HG03108 (cell line): ENCODE measurements around the gene MRRF.
"Not testable (repeated sequence)": the region's sequence is repeated elsewhere in the genome, so short reads cannot be mapped to it uniquely, and the experiment has no call there.

ENCODE experiments used
- ATAC-seq: cut with Tn5 transposase; IDR thresholded peaks from one replicate; pipeline ENCODE4 v1.9.1; 2021; ENCODE audit warnings: moderate library complexity; ENCODE audit not compliant: unreplicated experiment

Gene MRRF

DNA sequence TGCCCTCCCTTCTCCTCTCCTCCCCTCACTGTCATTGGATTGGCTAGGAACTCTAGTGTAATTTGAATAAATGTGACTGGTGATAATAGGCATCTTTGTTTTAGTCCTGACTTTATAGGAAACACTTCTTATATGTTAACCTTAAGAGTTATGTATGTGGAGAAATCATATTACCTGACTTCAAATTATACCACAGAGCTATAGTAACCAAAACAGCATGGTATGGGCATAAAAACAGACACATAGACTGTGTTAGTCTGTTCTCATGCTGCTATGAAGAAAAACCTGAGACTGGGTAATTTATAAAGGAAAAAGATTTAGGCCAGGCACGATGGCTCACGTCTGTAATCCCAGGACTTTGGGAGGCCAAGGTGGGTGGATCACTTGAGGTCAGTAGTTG is 9.4 kb downstream of the MRRF start:
- no peak for ATAC-seq

DNA sequence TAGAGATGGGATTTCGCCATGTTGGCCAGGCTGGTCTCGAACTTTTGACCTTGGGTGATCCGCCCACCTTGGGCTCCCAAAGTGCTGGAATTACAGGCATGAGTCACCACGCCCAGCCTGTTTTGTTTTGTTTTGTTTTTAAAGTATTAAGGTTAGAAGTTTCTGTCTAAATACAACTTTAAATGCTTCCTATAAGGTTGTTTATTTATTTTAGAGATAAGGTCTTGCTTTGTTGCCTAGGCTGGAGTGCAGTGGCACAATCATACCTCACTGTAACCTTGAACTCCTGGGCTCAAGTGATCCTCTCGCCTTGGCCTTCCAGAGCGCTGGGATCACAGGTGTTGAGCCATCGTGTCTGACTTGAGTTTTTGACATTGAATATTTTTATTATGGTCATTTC is 11.4 kb downstream of the MRRF start:
- no peak for ATAC-seq

DNA sequence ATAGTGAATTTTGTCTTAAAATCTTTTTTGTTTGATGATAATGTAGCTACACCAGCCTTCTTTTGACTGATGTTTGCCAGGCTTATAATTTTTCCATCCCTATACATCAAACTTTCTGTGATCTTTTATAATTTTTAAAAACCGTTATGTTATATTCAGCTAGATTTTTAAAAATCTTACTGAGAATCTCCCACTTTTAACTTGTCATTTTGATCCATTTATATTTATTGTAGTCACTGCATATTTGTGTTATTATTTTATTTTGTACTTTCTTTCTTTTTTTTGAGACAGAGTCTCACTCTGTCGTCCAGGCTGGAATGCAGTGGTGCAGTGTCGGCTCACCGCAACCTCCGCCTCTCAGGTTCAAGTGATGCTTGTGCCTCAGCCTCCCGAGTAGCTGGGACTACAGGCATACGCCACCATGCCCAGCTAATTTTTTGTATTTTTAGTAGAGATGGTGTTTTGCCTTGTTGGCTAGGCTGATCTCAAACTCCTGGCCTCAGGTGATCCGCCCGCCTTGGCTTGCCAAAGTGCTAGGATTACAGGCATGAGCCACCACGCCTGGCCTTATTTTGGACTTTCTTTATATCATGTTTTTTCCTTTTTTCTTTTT is 12.7 kb downstream of the MRRF start:
- ATAC-seq: no peak

DNA sequence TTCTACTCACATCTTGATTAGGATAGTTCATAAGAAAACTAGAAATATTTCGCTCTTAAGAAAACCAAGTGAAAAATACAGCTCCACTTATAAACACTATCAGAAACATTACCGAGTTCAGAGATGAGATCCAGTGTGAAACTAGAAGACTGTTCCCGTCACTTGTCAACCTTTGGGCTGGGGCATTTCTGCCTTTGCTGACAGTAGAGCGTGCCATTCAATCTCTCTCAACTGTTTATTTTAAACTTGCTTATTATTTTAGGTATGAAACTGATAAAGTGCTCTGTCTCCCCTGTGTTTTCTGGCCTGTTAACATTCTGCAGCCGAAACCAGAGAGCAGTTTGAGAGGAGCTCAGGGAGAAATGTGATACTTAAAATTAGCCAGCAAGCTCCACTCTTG is 16.7 kb downstream of the MRRF start:
- ATAC-seq: no peak

DNA sequence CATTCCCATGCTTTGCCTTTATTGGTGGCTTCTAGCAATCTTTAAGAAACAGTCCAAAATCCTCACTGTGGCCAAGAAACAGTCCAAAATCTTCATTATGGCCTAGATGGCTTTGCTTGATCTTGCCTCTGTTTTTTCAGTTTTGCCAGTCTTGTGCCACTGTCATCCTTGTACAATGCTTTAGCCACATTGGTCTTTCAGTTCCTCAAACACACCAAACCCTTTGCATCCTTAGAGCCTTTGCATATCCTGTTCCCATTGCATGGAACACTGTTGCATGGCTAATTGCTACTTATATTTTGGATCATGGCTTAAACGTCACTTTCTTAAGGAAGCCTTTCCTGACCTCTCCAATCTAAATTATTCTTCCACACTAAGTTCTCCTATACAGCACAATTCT is 22.1 kb downstream of the MRRF start:
- ATAC-seq: no peak

DNA sequence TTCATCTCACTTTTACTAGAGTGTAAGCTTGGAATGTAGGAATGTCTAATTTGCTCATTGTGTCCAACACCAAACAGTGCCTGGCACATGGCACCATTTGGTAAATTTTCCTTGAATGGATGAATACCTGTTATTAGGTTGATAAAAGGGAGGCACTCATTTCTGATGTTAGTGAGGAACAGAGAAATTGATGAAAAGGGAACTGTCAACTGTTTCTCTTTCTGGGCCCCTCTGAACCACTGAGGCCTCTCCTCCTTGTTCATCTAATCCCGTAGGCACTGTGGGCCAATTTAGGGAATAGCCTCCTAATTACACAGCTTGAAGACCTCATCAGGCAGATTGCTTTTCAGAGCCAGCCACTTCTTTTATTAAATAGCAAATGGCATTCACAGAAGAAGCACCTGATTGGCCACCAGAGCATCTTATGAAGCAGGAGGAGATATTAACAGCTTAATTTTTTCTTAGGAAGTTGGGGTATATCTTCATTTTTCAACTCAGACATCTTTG is 22.6 kb downstream of the MRRF start:
- ATAC-seq: no peak

DNA sequence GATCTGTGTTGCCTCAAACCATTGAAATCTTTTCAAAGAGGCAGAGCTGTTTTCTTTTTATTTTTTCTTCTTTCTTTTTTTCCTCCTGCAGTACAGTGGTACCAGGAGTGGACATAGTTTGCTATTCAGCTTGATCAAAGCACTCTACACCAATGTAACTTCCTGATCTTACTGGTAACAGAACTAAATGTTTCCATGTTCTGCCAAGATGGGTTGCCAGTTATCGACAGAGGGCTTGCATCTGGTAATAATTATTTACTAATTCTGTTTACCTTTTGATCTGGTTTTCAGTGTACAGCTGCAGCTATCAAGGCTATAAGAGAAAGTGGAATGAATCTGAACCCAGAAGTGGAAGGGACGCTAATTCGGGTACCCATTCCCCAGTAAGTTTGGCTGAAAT is 26.8 kb downstream of the MRRF start:
- ATAC-seq: no peak

DNA sequence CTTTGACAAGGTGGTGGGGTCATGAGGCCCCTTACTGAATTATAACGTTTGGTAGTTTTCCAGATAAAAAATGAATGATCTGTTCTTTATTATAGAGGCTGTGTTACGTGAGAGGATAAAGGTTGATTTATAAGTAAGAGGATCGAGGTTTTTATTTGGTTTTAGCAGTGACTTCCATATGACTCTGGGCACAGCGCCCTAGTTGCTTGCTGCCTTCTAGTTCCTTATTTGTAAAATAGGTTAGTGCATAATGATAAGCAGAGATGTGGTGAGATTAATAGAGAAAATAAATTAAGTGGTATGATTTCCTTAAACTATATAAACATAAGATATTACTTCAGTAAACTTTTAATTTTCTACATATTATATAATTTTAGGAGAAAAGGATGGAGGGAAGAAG is 29.8 kb downstream of the MRRF start:
- no peak for ATAC-seq

DNA sequence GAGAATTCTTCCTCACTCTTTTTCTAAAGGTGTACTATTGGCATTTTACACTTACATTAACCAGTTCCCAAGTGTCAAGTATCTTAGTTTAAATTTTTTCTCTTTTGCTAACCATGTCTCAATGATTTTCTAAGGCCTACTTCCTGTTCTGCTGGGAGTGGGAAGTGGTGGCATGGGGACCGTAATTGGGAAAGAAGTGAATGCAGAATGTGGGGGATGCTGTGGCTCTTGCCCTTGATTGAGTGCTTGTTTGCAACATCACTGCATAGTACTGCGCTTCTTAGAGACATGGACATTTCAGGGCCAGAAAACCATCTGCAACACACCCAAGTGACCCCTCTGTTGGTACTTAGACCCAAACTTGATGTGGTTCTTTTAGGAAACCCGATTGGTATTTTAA is 32.8 kb downstream of the MRRF start:
- no peak for ATAC-seq

DNA sequence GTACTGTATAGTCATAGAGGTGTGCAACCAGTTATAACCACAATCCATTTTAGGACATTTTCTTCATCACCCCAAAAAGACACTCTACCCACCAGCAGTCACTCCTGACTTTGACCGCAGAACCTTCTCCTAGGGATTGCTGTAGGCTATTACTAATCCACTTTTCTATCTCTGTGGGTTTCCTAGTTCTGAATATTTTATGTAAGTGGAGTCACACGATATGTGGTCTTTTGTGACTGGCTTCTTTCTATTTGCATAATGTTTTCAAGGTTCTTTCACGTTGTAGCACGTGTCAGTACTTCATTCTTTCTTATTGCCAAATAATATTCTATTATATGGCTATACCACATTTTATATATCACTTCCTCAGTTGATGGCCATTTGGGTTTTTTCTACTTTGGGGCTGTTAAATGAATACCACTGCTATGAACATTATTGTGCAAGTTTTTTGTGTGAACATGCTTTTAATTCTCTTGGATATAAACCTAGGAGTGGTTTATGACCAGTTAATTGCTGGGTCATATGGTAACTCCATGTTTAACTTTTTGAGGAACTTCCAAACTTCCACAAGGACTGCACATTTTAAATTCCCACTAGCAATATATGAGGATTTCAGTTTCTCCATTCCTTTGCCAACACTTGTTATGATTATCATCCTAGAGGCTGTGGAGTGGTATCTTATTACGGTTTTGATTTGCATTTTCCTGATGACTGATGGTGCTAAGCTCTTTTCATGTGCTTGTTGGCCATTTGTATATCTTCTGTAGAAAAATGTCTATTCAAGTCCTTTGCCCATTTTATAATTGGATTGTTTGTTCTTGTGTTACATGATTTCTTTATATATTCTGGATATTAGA is 37.8 kb downstream of the MRRF start:
- no peak for ATAC-seq

DNA sequence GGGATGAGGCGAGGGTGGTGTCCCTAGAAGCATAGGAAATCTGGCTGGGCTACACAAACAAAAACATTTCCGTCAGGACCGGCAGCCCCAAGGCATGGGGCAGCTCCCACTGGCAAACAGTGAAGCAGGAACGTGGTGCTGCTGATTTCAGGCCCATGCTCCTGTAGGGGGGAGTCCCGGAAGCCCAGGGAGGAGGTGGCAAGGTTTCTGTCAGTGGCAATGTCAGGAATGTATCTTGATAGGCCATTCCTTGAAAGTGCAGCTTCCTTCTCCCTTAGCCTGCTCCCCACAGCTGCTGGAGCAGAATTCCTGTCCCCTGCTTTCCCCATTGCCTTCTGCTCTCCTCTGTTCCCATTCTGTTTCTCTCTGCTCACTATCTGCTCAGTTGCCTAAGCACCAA is 42.4 kb downstream of the MRRF start:
- no peak for ATAC-seq

DNA sequence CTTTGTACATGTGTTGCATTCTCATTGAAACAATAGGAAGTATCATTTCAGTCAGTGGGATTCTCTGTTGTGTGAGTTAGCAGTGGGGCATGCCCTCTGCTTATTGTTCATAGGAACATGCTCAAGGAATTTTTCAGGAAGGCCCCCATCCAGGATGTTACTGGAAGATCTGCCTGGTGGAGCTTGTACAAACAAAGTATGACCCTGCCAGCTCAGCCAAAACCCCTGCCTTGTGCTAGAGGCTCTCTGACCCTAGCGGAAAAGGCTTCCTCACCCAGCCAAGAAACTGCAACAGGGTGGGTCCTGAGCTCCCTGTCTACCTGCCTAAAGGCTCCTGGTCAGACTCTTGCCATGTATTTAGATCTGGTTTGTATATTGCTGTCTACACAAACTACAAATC is 43.2 kb downstream of the MRRF start:
- ATAC-seq: no peak

DNA sequence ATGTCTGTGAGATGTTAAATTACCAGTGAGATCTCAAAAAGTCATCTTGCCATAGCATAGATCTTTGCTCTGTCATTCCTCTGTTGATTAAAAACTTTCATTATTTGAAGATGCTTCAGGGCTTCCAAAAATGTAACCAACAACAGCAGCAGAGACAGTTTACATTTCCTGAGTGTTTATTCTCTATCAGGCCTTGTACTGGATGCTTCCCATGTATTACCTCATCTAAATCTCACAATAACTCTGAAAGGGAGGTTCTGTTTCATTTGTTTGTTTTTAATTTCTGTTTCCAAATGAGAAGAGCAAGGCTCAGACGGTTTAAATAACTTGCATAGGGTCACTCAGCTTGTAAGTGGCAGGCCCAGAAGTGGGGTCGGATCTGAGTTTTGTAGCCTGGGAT is 45.2 kb downstream of the MRRF start:
- no peak for ATAC-seq

DNA sequence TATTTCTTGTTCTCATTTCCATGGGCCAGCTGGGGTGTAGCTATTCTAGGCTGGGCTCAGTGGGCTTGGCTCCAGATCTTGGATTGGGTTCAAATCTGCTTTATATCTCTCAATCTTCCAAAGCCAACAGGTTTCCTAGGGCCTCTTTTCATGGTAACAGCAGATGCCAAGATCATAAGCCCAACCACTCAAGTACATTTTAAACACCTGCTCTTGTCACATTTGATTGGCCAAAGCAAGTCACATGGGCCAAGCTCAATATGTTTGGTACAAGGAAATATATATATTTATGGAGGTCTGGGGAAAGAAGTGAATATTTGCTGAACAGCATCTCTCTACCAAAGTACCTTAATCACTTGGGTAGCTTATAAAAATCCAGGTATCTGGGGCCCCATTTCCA is 49.5 kb downstream of the MRRF start:
- ATAC-seq: no peak

DNA sequence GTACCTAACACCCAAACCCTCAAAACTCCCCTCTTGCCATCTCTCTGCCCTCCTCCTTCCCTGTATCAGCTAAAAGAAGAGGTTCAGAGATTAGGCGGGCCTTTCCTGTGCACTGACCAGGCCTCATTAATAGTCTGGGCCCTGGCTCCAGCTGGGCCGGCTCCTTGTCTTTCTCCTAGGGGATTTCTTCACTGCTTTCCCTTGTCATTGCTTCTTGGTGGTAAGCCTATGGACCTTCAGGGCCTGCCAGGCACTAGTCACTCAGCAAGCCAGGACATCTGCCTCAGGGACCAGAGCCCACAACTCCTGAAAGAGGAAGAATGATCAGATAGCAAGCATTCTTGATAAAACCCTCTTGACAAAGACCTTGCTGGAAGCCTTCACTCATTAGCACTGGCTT is 50.9 kb downstream of the MRRF start:
- ATAC-seq: no peak

DNA sequence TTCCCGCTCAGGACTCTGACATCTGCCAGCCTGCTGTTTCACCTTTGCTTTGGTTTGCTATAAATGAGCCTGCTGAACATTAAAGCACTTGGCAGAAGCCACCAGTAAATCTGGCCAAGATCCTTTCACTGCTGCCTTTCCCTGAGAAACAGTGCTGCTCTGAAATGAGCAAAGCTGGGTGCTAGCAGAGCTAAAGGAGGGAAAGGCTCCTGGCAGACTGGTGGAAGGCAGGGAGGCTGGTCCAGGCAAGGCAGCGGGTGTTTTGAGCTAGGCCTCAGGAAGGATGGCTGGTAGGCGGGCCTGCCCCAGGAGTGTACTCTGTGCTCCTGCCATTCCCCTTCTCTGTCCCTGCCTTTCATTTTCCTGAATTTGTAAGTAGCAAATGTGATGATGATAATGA is 53.6 kb downstream of the MRRF start:
- no peak for ATAC-seq

DNA sequence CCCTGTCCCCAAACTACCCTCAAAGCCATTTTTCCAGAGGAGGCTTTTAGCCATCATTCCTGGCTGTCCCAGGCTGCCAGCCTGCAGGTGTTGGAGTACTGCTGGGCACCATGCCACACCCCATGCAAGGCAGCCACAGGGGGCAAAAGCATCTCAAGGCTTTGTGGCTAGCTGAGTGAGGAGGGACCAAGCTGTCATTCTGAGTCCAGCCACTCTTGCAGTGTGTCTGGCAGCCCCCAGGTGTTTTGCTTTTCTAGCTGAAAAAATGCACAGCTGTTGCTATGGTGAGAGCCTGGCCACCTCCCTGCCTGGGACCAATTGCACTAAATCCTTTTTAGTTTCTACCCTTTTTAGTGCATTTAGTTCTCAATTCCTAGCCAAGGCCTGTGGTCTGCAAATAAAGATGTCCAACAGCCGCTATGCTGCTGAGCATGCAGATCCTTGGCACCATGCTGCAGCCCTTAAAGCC is 55.8 kb downstream of the MRRF start:
- no peak for ATAC-seq

DNA sequence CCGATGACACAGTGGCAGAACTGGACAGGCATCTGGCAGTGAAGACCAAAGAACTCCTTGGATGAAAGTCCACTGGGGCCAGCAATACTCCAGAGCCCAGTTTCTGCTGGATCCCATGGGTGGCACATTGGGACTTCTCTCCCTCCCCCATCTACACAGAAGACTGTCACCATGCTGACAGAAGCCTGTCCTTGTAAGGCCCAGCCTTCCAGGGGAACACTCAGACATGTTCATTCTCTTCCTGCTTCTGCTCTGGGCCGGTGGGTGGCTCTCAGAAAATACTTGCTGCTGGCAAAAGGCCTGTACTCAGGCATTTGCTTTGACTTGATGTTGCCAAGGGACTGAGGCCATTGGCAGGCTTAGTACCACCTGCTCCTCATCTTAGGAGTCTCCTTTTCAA is 57.9 kb downstream of the MRRF start:
- ATAC-seq: no peak

DNA sequence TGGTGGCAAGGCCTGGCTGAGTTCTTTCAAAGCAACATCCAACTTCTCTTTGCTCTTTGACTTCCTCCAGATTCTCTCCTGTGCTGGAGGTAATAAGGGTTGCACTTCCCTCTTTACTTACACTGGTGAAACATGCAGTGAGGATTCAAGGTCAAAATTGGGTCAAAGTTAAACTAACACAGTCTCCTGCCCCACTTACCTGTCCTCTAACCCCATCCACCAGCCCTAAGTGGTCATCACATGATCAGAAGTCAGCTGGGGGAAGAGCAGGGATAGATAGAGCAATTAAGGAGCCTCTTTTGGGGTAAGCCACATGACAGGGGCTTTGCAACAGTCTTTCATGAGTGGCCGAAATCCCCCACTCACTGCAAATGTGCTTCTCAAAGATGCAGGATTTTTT is 60.0 kb downstream of the MRRF start:
- ATAC-seq: not testable (repeated sequence)

DNA sequence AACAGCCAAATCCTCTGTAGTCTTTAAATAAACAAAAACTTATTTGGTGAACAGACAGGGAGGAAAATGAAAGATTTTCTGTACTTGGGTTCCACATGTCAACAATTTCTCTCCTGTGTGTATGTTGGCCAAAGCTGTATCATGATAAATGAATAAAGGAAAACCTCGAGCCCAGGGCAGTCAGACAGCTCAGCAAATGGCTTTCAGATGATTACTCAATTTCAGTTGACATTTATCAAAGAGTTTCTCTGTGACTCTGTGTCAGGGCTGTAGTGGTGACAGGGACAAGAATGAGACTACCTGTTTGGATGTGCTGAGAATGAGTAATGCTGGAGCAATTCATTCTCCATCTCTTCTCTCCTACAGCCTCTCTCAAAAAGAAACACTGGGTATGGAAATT is 60.4 kb downstream of the MRRF start:
- no peak for ATAC-seq

DNA sequence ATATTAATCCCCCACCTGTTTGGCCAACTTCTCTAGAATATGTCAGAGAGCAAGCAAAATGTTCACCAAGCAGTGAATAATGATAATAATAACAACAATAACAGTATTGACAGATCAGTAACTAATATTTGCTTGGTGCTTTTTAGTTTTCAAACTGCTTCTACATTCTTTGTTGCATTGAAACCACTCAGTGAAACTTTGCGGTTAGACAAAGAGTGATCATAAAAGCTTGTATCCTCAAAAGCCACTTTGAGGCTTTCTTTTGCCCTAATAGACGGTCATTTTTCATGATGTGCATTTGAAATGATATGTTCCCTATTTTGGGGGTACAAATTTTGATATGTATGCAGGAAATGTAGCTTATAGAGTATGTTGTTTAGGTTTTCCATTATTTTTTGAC is 62.5 kb downstream of the MRRF start:
- ATAC-seq: no peak

DNA sequence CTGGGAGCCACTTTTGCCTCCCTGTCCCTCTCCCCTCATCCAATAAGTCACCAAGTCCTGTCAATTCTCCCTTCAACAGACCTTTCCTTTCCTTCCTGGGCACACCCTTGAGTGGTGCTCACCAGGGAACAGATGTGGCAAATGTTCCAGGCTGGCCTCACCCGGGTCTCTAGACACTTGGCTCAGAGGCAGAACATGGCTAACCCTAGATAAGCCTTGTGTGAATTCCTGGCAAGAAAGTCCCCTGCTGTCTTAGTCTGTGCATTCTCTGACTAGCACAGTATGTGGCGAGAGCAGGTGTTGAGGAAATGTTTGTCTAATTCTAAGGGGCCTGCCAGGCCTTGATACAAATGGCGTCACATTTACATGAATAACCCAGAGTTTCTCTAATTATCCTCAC is 64.9 kb downstream of the MRRF start:
- no peak for ATAC-seq
